ENCODE measurements around the gene TIA1.
A peak's percentile ranks its signal among the peaks of the same experiment; 100 is the strongest.

TIA1 gene

GRCh38 chr2:70261501-70261900, 13.1 kb upstream of the TIA1 start:
- no peak overlapping the region for H3K4me3 ChIP-seq (ENCODE audit: low read depth, low read length)
- no peak for TF ChIP-seq CTCF (IDR thresholded peaks at IDR 0.05; ENCODE audit: borderline replicate concordance, insufficient read depth, low read depth, low read length)

GRCh38 chr2:70258532-70258875, 10.1 kb upstream of the TIA1 start:
- TF ChIP-seq CTCF (IDR thresholded peaks at IDR 0.05; ENCODE audit: borderline replicate concordance, insufficient read depth, low read depth, low read length) = no peak
- peak overlapping the region; percentile 79 for H3K4me3 ChIP-seq (ENCODE audit: low read depth, low read length)

- H3K4me3 ChIP-seq (ENCODE audit: low read depth, low read length) = no peak overlapping the region
- TF ChIP-seq CTCF (IDR thresholded peaks at IDR 0.05; ENCODE audit: borderline replicate concordance, insufficient read depth, low read depth, low read length) = no peak
Observed at GRCh38 chr2:70255637-70256314, 7.3 kb upstream of the TIA1 start.

- H3K4me3 ChIP-seq (ENCODE audit: low read depth, low read length) = no peak overlapping the region
- no peak for TF ChIP-seq CTCF (IDR thresholded peaks at IDR 0.05; ENCODE audit: borderline replicate concordance, insufficient read depth, low read depth, low read length)
Observed at GRCh38 chr2:70250434-70250833, 2.0 kb upstream of the TIA1 start.

GRCh38 chr2:70247364-70248180, 856 bp downstream of the TIA1 start:
- H3K4me3 ChIP-seq (ENCODE audit: low read depth, low read length) = peak overlapping the region; percentile 73
- TF ChIP-seq CTCF (IDR thresholded peaks at IDR 0.05; ENCODE audit: borderline replicate concordance, insufficient read depth, low read depth, low read length) = no peak

GRCh38 chr2:70243806-70244584, 4.4 kb downstream of the TIA1 start:
- TF ChIP-seq CTCF (IDR thresholded peaks at IDR 0.05; ENCODE audit: borderline replicate concordance, insufficient read depth, low read depth, low read length) = no peak
- no peak overlapping the region for H3K4me3 ChIP-seq (ENCODE audit: low read depth, low read length)

All from GM12875 (cell line).